NCI-H1048 (cell line): ENCODE data around the gene ETV5.
"Not testable (repeated sequence)": the region's sequence is repeated elsewhere in the genome, so short reads cannot be mapped to it uniquely, and the experiment has no call there.

Experiments
- DNase-seq: peaks from one replicate; lab custom pipeline; 2025; lab: John Stamatoyannopoulos, UW

Gene ETV5

DNA sequence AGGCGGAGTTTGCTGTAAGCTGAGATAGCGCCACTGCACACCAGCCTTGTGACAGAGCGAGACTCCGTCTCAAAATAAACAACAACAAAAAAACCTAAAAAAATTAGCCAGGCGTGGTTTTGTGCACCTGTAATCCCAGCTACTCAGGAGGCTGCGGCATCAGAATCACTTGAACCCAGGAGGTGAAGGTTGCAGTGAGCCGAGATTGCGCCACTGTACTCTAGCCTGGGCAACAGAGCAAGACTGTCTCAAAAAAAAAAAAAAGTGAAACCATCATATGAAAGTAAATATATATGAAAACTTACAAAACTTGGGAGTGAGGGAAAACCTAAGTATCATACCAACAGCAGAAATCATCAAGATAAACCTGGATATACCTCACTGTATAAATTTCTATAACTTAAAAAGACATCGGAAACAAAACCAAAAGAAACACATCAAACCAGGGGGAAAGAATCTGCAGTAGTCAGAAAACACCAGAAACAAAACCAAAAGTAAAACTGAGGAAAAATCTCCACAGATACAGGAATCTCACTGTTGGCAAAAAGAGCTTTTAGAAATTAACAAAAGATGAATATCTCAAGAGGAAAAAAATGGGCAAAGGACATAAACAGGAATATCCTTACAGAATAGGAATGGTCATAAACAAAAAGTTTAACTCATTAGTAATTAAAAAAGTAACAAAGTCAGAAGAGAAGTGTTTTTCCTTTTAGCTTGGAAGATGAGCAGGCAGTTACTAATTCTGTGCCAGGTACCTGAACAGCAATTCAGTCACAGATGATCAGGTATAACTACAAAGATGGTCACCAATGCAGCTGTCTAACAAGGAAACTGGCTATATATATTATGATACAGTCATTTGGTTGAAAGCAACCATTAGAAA is 41.3 kb downstream of the ETV5 start:
- no peak for DNase-seq

GRCh38 chr3:186060222-186060621 is 48.7 kb downstream of the ETV5 start:
- DNase-seq: no peak

- DNase-seq: no peak
Observed at GRCh38 chr3:186059192-186059591, 49.7 kb downstream of the ETV5 start.

DNA sequence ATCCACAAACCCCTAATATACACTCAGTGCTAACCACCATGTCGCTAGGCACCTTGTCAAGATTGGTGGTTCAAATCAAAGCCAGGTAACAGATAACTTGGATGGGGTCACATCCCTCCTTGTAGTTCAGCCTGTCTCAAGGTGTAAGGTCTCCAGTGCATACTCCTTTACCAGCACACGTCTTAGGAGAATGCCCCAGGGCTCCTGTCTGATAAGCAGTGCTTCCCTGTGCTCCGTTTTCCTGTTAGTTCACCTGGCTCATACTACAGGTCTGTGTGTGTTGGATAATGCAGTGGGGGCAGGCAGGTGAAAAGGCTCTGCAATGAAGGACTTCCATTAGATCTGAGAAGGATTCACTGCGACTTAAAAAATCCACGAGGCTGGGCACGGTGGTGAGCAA is 50.7 kb downstream of the ETV5 start:
- DNase-seq: no peak

- DNase-seq: no peak
Observed at GRCh38 chr3:186057594-186057993, 51.3 kb downstream of the ETV5 start.

DNA sequence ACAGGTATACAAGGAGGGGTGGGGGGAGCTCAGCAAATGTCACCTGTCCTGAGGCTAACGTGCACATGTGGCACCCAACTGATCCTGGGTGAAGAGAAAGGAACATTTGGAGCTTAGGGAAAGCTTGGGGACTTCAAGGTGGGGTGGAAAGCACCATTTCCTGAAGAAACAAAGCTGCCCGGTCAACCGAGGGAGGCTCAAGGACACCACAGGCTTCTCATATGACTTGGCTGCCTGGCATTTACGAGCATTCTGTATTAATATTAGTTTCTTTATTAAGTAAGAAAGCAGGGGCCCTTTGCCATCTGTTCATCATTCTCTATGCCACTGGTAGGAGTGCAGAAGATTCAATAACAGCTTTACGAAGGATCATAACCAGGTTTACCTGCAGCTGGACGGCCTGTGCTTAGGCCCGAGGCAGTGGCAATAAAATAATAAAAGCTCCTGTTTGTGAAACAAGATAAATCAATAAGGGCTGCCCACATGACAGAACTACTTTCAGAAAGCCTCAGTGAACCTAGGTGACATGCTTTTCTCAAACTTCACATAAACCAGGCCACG is 54.0 kb downstream of the ETV5 start:
- DNase-seq: no peak

DNA sequence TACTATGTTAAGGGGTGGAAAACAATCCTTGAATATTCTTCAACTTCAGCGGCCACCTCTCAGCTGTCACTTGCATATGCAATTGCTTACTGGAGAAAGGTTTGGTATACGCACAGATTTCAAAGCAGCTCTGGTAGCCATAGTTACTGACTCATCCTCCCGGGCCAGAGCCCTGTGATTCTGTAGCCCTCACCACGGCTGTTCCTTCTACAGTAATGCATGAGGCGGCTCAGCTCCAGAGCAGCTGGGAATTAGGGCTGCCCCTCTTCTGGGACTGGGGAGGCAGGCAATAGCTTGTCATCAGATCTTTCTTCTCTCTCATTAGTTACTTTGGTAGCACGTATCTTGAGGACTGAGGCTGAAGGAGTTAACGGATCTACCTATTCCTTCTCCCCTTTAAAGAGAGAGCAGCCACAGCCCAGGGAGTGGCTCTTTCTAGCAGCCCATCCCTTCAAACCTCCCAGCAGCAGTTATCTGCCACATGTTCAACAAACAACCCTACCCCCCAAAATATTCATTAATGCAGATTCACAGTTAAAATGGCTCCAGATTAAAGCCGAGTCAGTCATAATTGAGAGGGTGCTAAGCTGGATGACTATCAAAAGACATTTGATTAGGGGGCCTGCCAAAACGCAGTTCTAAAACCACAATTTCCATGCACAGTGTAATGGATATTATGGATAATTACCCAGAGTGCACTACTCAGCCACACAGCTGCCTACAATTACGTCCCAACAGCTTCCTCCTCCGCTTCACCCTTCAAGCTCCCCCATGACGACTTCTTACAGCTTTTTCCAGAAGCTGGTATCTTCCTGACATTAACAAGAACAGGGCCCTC is 54.7 kb downstream of the ETV5 start:
- DNase-seq: no peak

DNA sequence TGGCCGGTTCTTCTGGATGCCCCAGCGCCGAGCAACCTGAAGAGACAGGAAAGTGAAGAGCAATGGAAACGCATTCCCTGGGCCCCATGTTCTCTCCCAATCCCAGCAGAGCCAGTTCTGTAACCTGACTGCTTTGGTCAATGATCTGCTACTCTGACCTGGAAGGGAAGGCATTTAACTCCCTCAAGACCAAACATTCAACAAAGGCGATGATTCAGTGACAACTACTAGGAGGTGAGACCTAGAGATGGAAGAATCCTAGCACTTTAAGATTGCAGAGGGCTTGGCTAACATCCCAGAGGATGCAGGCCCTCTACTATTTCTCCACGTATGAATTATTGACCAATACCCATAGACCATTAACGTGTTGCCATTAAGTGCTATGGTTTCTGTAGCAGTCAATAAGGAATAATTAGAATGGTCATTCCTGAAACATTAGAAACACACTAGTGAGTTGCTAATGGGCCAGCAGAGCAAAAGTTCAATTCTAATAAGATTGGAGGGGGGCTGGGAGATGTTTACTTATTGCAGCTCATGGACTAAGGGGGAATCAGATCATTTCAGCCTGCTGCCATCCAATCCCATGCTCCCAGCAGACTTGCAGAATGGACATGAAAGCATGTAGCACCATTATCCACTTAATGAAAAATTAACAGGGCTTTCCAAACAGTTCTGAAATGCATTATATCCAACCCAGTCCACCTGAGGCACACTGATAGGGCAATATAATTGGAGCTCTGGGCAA is 56.6 kb downstream of the ETV5 start:
- no peak for DNase-seq

DNA sequence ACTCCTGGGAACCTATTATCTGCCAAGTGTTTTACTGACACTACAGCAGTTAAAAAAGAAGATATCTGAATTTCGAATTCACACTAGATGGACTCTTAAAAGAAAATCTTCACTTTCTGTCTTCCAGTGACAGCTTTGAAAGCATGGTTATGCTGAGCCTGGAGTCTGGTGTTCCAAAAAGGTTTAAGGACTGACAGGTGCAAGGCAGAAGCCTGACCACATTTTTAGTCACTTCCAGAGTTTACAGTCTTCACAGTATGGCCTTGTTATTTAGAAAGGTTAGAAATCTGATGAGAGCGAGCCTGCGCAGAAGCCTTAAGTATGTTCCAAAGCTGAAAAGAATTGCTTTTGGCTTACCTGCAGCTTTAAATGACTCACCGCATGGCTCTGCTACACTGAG is 59.9 kb downstream of the ETV5 start:
- no peak for DNase-seq

- no peak for DNase-seq
Observed at GRCh38 chr3:186048119-186048518, 60.8 kb downstream of the ETV5 start.

DNA sequence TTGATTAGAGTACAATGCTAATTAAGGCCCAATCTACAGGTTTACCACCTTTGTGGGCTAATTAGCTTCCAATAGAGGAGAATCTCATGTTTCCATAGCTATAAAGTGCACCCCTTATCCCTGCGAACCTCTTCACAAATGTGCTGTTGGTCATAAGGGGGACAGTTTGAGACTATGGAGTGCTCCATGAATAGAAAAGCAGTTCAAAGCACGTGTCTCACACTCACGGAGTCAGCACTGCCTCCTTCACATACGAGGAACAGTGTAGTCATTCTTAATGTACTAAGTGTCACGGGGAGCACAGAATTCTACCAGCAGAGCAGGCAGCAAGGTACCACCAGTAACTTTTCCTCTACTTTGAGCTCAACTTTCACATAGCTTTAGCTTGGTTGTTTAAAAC is 62.1 kb downstream of the ETV5 start:
- no peak for DNase-seq

GRCh38 chr3:186044968-186045367 is 63.9 kb downstream of the ETV5 start:
- DNase-seq: no peak

GRCh38 chr3:186044427-186044826 is 64.5 kb downstream of the ETV5 start:
- no peak for DNase-seq

- DNase-seq: no peak
Observed at GRCh38 chr3:186042521-186043202, 66.2 kb downstream of the ETV5 start.

DNA sequence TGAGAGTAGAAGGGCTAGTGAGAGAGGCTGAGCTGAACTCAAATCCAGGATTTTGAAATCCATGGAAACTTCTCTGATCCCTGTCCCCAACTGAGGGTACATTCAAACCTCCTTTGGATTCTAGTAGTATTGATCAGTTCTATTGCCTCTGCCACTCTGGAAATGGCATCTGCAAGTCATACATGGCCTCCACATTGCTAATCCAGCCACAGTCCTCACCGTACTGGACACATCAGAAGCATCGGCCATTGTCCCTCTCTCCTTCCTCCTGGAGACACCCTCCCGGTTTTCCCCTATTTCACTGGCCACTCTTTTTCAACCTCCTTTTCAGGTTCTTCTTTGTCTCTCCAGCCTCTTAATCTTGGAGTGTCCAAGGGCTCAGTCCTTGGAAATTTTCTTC is 66.9 kb downstream of the ETV5 start:
- no peak for DNase-seq

- no peak for DNase-seq
Observed at GRCh38 chr3:186038360-186038759, 70.5 kb downstream of the ETV5 start.

DNA sequence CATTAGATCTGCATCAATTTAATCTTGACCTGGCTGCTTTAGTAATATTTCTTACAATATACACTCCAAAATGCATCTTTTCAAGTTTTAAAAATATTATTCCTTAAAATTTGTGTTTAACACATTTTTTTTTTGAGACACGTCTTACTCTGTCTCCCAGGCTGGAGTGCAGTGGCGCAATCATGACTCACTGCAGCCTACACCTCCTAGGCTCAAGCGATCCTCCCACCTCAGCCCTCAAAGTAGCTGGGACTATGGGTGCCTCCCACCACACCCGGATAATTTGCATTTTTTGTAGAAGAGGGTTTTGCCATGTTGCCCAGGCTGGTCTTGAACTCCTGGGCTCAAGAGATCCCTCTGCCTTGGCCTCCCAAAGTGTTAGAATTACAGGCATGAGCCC is 73.6 kb downstream of the ETV5 start:
- no peak for DNase-seq

- DNase-seq: no peak
Observed at GRCh38 chr3:186032321-186032720, 76.6 kb downstream of the ETV5 start.

- DNase-seq: not testable (repeated sequence)
Observed at GRCh38 chr3:186025993-186026392, 82.9 kb downstream of the ETV5 start.

DNA sequence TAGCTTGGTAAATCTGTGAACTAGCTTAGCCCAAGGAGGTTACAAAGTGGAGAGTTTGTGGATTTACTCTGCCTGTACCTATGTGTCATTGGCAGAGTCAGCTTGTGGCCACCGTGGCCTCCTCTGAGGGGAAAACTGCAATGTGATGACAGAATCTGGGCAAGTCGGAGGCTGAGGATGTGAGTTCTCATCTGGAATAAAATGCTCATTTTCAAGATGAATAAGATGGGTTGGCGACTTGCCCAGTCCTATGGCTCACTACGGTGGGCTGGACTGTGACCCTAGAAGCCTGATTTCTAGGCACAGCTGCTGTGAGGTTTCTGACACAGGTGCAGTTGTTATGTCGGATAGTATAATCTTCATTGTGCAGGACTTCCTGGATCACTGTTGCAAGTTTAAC is 83.7 kb downstream of the ETV5 start:
- no peak for DNase-seq

DNA sequence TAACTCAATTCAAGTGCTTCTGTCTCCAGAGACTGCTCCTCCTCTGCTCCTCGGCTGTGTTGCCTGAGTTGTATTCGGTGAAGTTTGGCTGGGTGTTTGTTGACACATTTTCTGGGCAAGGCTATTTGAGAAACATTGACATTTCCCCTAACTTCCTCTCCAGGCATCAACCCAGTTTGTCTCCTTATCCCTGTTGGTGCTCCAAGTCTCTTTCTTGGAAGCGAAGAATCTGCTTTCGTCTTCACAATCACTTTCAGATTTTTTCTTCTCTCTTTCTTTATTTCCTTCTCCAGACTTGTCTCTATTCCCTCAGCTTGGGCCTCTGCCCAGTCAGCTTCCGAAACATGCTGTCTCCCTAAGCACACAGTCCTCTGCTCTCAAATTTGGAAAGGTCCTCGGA is 84.7 kb downstream of the ETV5 start:
- no peak for DNase-seq

GRCh38 chr3:186022931-186023330 is 86.0 kb downstream of the ETV5 start:
- no peak for DNase-seq
